SK-N-SH treated with all-trans-retinoic acid at 6 μM for 48 hours (cell line): ENCODE data around the gene SLC7A6OS.

Experiments used
- ATAC-seq: fragments of 200-7000 bp; cut with Tn5 transposase; 3 replicates; pipeline ENCODE4 v1.9.1; 2020; ENCODE audit warnings: mild to moderate bottlenecking, moderate library complexity
- ARNTL ChIP-seq: fragments of 450-650 bp; formaldehyde crosslinking; IDR thresholded peaks from 2 replicates; pipeline ENCODE4 v1.5.0; 2020; ENCODE audit warnings: low read depth, mild to moderate bottlenecking, moderate library complexity, borderline replicate concordance
- BACH2 ChIP-seq: fragments of 250-450 bp; sonication (Bioruptor Pico); IDR thresholded peaks from 2 replicates; pipeline ENCODE4 v1.9.0; 2021; ENCODE audit warnings: mild to moderate bottlenecking, borderline replicate concordance
- CREB5 ChIP-seq: fragments of 250-450 bp; sonication (Bioruptor Pico); IDR thresholded peaks from 2 replicates; pipeline ENCODE4 v1.5.1; 2020; ENCODE audit warnings: low read depth, mild to moderate bottlenecking, moderate library complexity
- CSDC2 ChIP-seq: fragments of 250-450 bp; sonication (Bioruptor Pico); IDR thresholded peaks from 2 replicates; pipeline ENCODE4 v1.5.0; 2020; ENCODE audit warnings: mild to moderate bottlenecking, moderate library complexity
- CSRNP3 ChIP-seq: fragments of 250-450 bp; sonication (Bioruptor Pico); IDR thresholded peaks from 2 replicates; pipeline ENCODE4 v1.5.1; 2021; ENCODE audit warnings: mild to moderate bottlenecking, moderate library complexity
- ESRRG ChIP-seq: fragments of 250-450 bp; sonication (Bioruptor Pico); IDR thresholded peaks from 2 replicates; pipeline ENCODE4 v1.6.1; 2021; ENCODE audit warnings: mild to moderate bottlenecking
- GLIS3 ChIP-seq: fragments of 250-450 bp; sonication (Bioruptor Pico); IDR thresholded peaks from 2 replicates; pipeline ENCODE4 v1.5.0; 2020; ENCODE audit warnings: mild to moderate bottlenecking, moderate library complexity
- ISL1 ChIP-seq: fragments of 250-450 bp; sonication (Bioruptor Pico); IDR thresholded peaks from 2 replicates; pipeline ENCODE4 v2.1.2; 2022; ENCODE audit warnings: mild to moderate bottlenecking, moderate library complexity
- OSR1 ChIP-seq: fragments of 250-450 bp; sonication (Bioruptor Pico); IDR thresholded peaks from 2 replicates; pipeline ENCODE4 v1.8.0; 2022; ENCODE audit warnings: moderate library complexity, mild to moderate bottlenecking, inconsistent platforms
- PATZ1 ChIP-seq: fragments of 250-450 bp; sonication (Bioruptor Pico); IDR thresholded peaks from 2 replicates; pipeline ENCODE4 v1.8.0; 2020; ENCODE audit warnings: mild to moderate bottlenecking, moderate library complexity, borderline replicate concordance
- PPARA ChIP-seq: fragments of 250-450 bp; sonication (Bioruptor Pico); IDR thresholded peaks from 2 replicates; pipeline ENCODE4 v1.5.0; 2020; ENCODE audit warnings: mild to moderate bottlenecking, borderline replicate concordance
- RARB ChIP-seq: fragments of 250-450 bp; sonication (Bioruptor Pico); IDR thresholded peaks from 2 replicates; pipeline ENCODE4 v1.8.0; 2021; ENCODE audit warnings: mild to moderate bottlenecking, moderate library complexity
- SNAI2 ChIP-seq: fragments of 250-450 bp; sonication (Bioruptor Pico); IDR thresholded peaks from 2 replicates; pipeline ENCODE4 v1.5.0; 2020; ENCODE audit warnings: mild to moderate bottlenecking, moderate library complexity
- TCF4 ChIP-seq: fragments of 250-450 bp; sonication (Bioruptor Pico); IDR thresholded peaks from 2 replicates; pipeline ENCODE4 v1.8.0; 2021; ENCODE audit warnings: mild to moderate bottlenecking, moderate library complexity, borderline replicate concordance
- TOX ChIP-seq: fragments of 250-450 bp; sonication (Bioruptor Pico); IDR thresholded peaks from 2 replicates; pipeline ENCODE4 v1.8.0; 2021; ENCODE audit warnings: mild to moderate bottlenecking, moderate library complexity, borderline replicate concordance
- TSHZ2 ChIP-seq: fragments of 250-450 bp; sonication (Bioruptor Pico); IDR thresholded peaks from 2 replicates; pipeline ENCODE4 v1.5.0; 2020; ENCODE audit warnings: mild to moderate bottlenecking, moderate library complexity
- ZC3H10 ChIP-seq: fragments of 250-450 bp; sonication (Bioruptor Pico); IDR thresholded peaks from 2 replicates; pipeline ENCODE4 v1.5.1; 2021; ENCODE audit warnings: mild to moderate bottlenecking, moderate library complexity
- ZFP3 ChIP-seq: fragments of 250-450 bp; sonication (Bioruptor Pico); IDR thresholded peaks from 2 replicates; pipeline ENCODE4 v1.5.0; 2020; ENCODE audit warnings: mild to moderate bottlenecking, moderate library complexity
- ZFP30 ChIP-seq: fragments of 450-650 bp; formaldehyde crosslinking; IDR thresholded peaks from 2 replicates; pipeline ENCODE4 v1.5.0; 2022; ENCODE audit warnings: mild to moderate bottlenecking, moderate library complexity
- ZNF565 ChIP-seq: fragments of 450-650 bp; formaldehyde crosslinking; conservative IDR thresholded peaks from 2 replicates; pipeline ENCODE4 v1.5.0; 2020; ENCODE audit warnings: low read depth, mild to moderate bottlenecking, moderate library complexity
- ZNF70 ChIP-seq: fragments of 450-650 bp; formaldehyde crosslinking; IDR thresholded peaks from 2 replicates; pipeline ENCODE4 v1.5.0; 2020; ENCODE audit warnings: mild to moderate bottlenecking, moderate library complexity
- ZNF8 ChIP-seq: fragments of 450-650 bp; formaldehyde crosslinking; IDR thresholded peaks from 2 replicates; pipeline ENCODE4 v1.5.0; 2020; ENCODE audit warnings: mild to moderate bottlenecking, moderate library complexity

Gene SLC7A6OS

GRCh38 chr16:68357923-68358322 lies 47.2 kb upstream of the SLC7A6OS start:
- no peak for ATAC-seq
- TF ChIP-seq ZNF565 (CRISPR knock-in tag) (no peak), ISL1 (no peak), ARNTL (CRISPR knock-in tag) (no peak), PPARA (CRISPR knock-in tag) (no peak), BACH2 (no peak), TOX (CRISPR knock-in tag) (no peak), TSHZ2 (CRISPR knock-in tag) (no peak), GLIS3 (CRISPR knock-in tag) (no peak)
- TF ChIP-seq, all 23 proteins: peak for 0

GRCh38 chr16:68357521-68357922 lies 46.8 kb upstream of the SLC7A6OS start:
- no peak for ATAC-seq
- no peak for TF ChIP-seq ZNF8
- TF ChIP-seq CSDC2 (CRISPR knock-in tag), result no peak
- no peak for TF ChIP-seq CSRNP3 (CRISPR knock-in tag)
- no peak for TF ChIP-seq ZNF565 (CRISPR knock-in tag)
- TF ChIP-seq TSHZ2 (CRISPR knock-in tag), result no peak
- no peak for TF ChIP-seq GLIS3 (CRISPR knock-in tag)
- TF ChIP-seq OSR1 (CRISPR knock-in tag), result no peak
- TF ChIP-seq ESRRG, result no peak
- no peak for TF ChIP-seq ARNTL (CRISPR knock-in tag)
- no peak for TF ChIP-seq TCF4
- TF ChIP-seq SNAI2 (CRISPR knock-in tag), result no peak
- TF ChIP-seq BACH2, result no peak
- TF ChIP-seq CREB5 (CRISPR knock-in tag), result no peak
- no peak for TF ChIP-seq ZC3H10 (CRISPR knock-in tag)
- no peak for TF ChIP-seq PATZ1 (CRISPR knock-in tag)

- no peak for ATAC-seq
- no peak for TF ChIP-seq ZFP3
- TF ChIP-seq RARB (CRISPR knock-in tag), result no peak
- TF ChIP-seq ESRRG, result no peak
- TF ChIP-seq CSRNP3 (CRISPR knock-in tag), result no peak
- no peak for TF ChIP-seq BACH2
- no peak for TF ChIP-seq GLIS3 (CRISPR knock-in tag)
- TF ChIP-seq ISL1, result no peak
- no peak for TF ChIP-seq PATZ1 (CRISPR knock-in tag)
- no peak for TF ChIP-seq ZNF70 (CRISPR knock-in tag)
- TF ChIP-seq OSR1 (CRISPR knock-in tag), result no peak
- TF ChIP-seq ZC3H10 (CRISPR knock-in tag), result no peak
- TF ChIP-seq CREB5 (CRISPR knock-in tag), result no peak
- no peak for TF ChIP-seq ZFP30 (CRISPR knock-in tag)
- TF ChIP-seq ZNF565 (CRISPR knock-in tag), result no peak
- TF ChIP-seq SNAI2 (CRISPR knock-in tag), result no peak
These were observed 46.2 kb upstream of the SLC7A6OS start for GRCh38 chr16:68356919-68357286.
